Smooth muscle cell of trachea (primary cell): ENCODE measurements around the gene QRFP. TPM values are rescaled to one million over a fixed set of nuclear protein-coding genes. Genes with fewer than 3 reads are reported as not detected.

Source experiments
- total RNA-seq: library from RNA; depleted of rRNA; stranded (reverse); fragments of >200 nt; gene quantifications from 2 replicates; pipeline ENCODE4 v1.2.1, GENCODE V29; 2014

QRFP gene
- not detected in 2 replicates for total RNA-seq

GRCh38 chr9:130896233-130897014, at the start of gene QRFP:
QRFP (minus strand) TSS chr9:130896812; CDS start chr9:130893838, 2,974 bp downstream.

GRCh38 chr9:130938652-130939404, 42.2 kb upstream of the QRFP start, which contains the start of gene FIBCD1:
FIBCD1 (minus strand) TSS chr9:130939247; CDS start chr9:130938607, 640 bp downstream.

Other genes with a start within 250 kb of the QRFP start
- gene PRDM12, start 232.2 kb downstream of the QRFP start, total RNA-seq: not detected in 2 replicates
- gene EXOSC2, start 203.0 kb downstream of the QRFP start, total RNA-seq: 23.2 and 38.4 TPM in 2 replicates
- 107 and 109 TPM in 2 replicates for gene ABL1, start 61.6 kb downstream of the QRFP start, total RNA-seq
- 12.2 and 17.5 TPM in 2 replicates for gene FIBCD1, start 42.4 kb upstream of the QRFP start, total RNA-seq
- 0.29 and 0.33 TPM in 2 replicates for gene LAMC3, start 112.4 kb upstream of the QRFP start, total RNA-seq
- 3.1 and 6.8 TPM in 2 replicates for gene AIF1L, start 199.7 kb upstream of the QRFP start, total RNA-seq
- gene NUP214, start 228.8 kb upstream of the QRFP start, total RNA-seq: 17.2 and 21.5 TPM in 2 replicates